Measurements from ENCODE around the gene HRH4. TPM values are rescaled to one million over a fixed set of nuclear protein-coding genes. Genes with fewer than 3 reads are reported as not detected.

Gene HRH4
- total RNA-seq, 1 experiment from 2014 or later: not detected

DNA sequence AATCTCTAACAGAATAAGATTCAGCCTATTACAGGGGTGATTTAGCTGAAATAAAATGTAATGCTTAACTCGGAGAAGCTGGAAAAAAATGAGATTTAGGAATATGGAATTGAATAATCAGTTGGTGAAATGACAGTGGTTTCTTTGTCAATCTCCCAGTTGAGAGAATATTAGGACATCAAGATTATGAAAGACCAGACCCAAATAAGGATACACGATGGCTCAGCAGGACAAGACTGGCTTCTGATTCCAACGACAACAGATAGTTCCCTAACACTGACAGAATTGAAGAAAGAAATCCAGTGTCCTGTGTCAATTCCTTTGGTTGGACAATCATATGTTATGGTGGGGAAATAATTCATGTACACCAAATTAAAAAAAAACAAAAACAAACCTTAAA, 55.8 kb downstream of the HRH4 start:
- no peak overlapping the region for H2BK5ac ChIP-seq (ENCODE audit: insufficient read length, low read length)
- Mint-ChIP-seq H3K27me3 (ENCODE audit: low read depth) (no peaks in the 10 kb centered on the region), H3K4me1 (peaks cover 11% of the 10 kb centered on the region in 2 experiments), H3K36me3 (ENCODE audit: insufficient read depth in 1 of 3, low read depth in 3 of 3) (no peaks in the 10 kb centered on the region), H3K4me3 (no peak overlapping the region), H3K9me3 (no peaks in the 10 kb centered on the region; a peak in 1 of 5 replicates), H3K27ac (no peak overlapping the region)
- no peak overlapping the region for H2BK15ac ChIP-seq (ENCODE audit: low read depth, low read length)
- H3K4me2 ChIP-seq (ENCODE audit: insufficient read depth, insufficient read length, low read length): no peak overlapping the region
- H3K9ac ChIP-seq (ENCODE audit: extremely low read depth, insufficient read length, low read length): no peak overlapping the region
- H3K14ac ChIP-seq (ENCODE audit: insufficient read depth, low read length): no peak overlapping the region
- H2BK20ac ChIP-seq (ENCODE audit: low read depth, low read length, poor library complexity, severe bottlenecking): no peak overlapping the region
- H4K5ac ChIP-seq (ENCODE audit: insufficient read length, low read depth, low read length): no peak overlapping the region
- H3K4me1 ChIP-seq (ENCODE audit: insufficient read depth, low read length): no peaks in the 10 kb centered on the region
- no peaks in the 10 kb centered on the region for H3K9me3 ChIP-seq (ENCODE audit: control insufficient read depth, low read depth, low read length)
- H3K18ac ChIP-seq (ENCODE audit: insufficient read length, low read depth, low read length): no peak overlapping the region
- no peaks in the 10 kb centered on the region for H3K27me3 ChIP-seq (ENCODE audit: insufficient read depth, low read length)
- no peak overlapping the region for H3K27ac ChIP-seq (ENCODE audit: insufficient read length, low read depth, low read length)
- no peaks in the 10 kb centered on the region for H4K20me1 ChIP-seq (ENCODE audit: control insufficient read depth, insufficient read depth, insufficient read length)
- no peak overlapping the region for H2AK5ac ChIP-seq (ENCODE audit: insufficient read length, low read length)
- no peak overlapping the region for H3K56ac ChIP-seq (ENCODE audit: insufficient read length, low read depth, low read length)
- H4K91ac ChIP-seq (ENCODE audit: insufficient read length, low read depth, low read length): no peak overlapping the region
- no peaks in the 10 kb centered on the region for H3K79me2 ChIP-seq (ENCODE audit: insufficient read depth, low read length)
- H3K23ac ChIP-seq (ENCODE audit: insufficient read length, low read depth, low read length): no peak overlapping the region
- no peak for DNase-seq
- no peak overlapping the region for H2BK12ac ChIP-seq (ENCODE audit: insufficient read length, low read depth, low read length)
- no peak overlapping the region for H3T11ph ChIP-seq (ENCODE audit: low read length)
- H4K8ac ChIP-seq (replicated peaks; ENCODE audit: insufficient read length, low read depth, low read length): no peak overlapping the region
- H2BK120ac ChIP-seq (ENCODE audit: low read depth, low read length, poor library complexity, severe bottlenecking): no peak overlapping the region
- TF ChIP-seq, protein P1, sequence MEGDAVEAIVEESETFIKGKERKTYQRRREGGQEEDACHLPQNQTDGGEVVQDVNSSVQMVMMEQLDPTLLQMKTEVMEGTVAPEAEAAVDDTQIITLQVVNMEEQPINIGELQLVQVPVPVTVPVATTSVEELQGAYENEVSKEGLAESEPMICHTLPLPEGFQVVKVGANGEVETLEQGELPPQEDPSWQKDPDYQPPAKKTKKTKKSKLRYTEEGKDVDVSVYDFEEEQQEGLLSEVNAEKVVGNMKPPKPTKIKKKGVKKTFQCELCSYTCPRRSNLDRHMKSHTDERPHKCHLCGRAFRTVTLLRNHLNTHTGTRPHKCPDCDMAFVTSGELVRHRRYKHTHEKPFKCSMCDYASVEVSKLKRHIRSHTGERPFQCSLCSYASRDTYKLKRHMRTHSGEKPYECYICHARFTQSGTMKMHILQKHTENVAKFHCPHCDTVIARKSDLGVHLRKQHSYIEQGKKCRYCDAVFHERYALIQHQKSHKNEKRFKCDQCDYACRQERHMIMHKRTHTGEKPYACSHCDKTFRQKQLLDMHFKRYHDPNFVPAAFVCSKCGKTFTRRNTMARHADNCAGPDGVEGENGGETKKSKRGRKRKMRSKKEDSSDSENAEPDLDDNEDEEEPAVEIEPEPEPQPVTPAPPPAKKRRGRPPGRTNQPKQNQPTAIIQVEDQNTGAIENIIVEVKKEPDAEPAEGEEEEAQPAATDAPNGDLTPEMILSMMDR (conservative IDR thresholded peaks at IDR 0.05): no peak
- H3K4ac ChIP-seq (ENCODE audit: low read depth, low read length): no peak overlapping the region
- no peaks in the 10 kb centered on the region for H3K23me2 ChIP-seq (ENCODE audit: insufficient read length, low read depth, low read length, poor library complexity, severe bottlenecking)
- H3K79me1 ChIP-seq (ENCODE audit: insufficient read depth, low read depth, low read length, poor library complexity, severe bottlenecking): no peaks in the 10 kb centered on the region
- H2AFZ ChIP-seq (ENCODE audit: low read length): no peak overlapping the region
- no CpG with 5 or more reads among the region's 3 CpGs for WGBS (ENCODE audit: extremely low coverage, insufficient read length, low lambda C conversion rate)

All from H9 (cell line).